HG03354 (cell line): Measurements from ENCODE around the gene RBMY1B.
"Not testable (repeated sequence)": the region's sequence is repeated elsewhere in the genome, so short reads cannot be mapped to it uniquely, and the experiment has no call there.

Experiments used
- ATAC-seq: cut with Tn5 transposase; IDR thresholded peaks from one replicate; pipeline ENCODE4 v1.9.1; 2021; ENCODE audit warnings: mild to moderate bottlenecking; ENCODE audit not compliant: unreplicated experiment, poor library complexity, severe bottlenecking

Gene RBMY1B

GRCh38 chrY:21511038-21511437 lies at the start of gene RBMY1B:
TSS of gene RBMY1B (plus strand) at chrY:21511338. CDS start at chrY:21513351, 2,013 bp downstream.
- not testable (repeated sequence) for ATAC-seq

- ATAC-seq = not testable (repeated sequence)
Observed at GRCh38 chrY:21462915-21463314, 48.2 kb upstream of the RBMY1B start.

- ATAC-seq = no peak
Observed at GRCh38 chrY:21482967-21483366, 28.2 kb upstream of the RBMY1B start.

GRCh38 chrY:21534579-21534978 lies 23.4 kb downstream of the RBMY1B start, which contains the start of gene RBMY1A1:
TSS of gene RBMY1A1 (plus strand) at chrY:21534879. CDS start at chrY:21536892, 2,013 bp downstream.
- ATAC-seq = not testable (repeated sequence)

- not testable (repeated sequence) for ATAC-seq
Observed at GRCh38 chrY:21559316-21559984, 48.3 kb downstream of the RBMY1B start.
